Thymus (tissue), 11 donors: ENCODE measurements around the gene ADAMTS20. TPM values are rescaled to one million over a fixed set of nuclear protein-coding genes. Genes with fewer than 3 reads are reported as not detected.
A peak's percentile ranks its signal among the peaks of the same experiment; 100 is the strongest.

Experiments
- DNase-seq, 9 donors: peaks; one replicate each; pipeline ENCODE4 v3.0.0-alpha.2; 2013; ENCODE audit warnings: low spot score in 9 of 9, low read depth in 6 of 9, missing footprints in 1 of 9
- H3K27ac ChIP-seq, 2 donors: one replicate each; pipeline ENCODE4 v1.5.1; 2013; ENCODE audit warnings: control low read depth in 1 of 2, low read depth in 1 of 2, low read length in 1 of 2, mild to moderate bottlenecking in 1 of 2, moderate library complexity in 1 of 2
- H3K27me3 ChIP-seq, 2 donors: one replicate each; pipeline ENCODE4 v1.5.1; 2013; ENCODE audit warnings: low read length in 1 of 2; ENCODE audit not compliant: control insufficient read depth in 2 of 2, insufficient read depth in 1 of 2
- H3K36me3 ChIP-seq, 2 donors: one replicate each; pipeline ENCODE4 v1.5.1; 2013; ENCODE audit warnings: low read length in 1 of 2, mild to moderate bottlenecking in 1 of 2, moderate library complexity in 1 of 2; ENCODE audit not compliant: control insufficient read depth in 2 of 2, insufficient read depth in 2 of 2
- H3K4me1 ChIP-seq, 2 donors: one replicate each; pipeline ENCODE4 v1.5.1; 2013; ENCODE audit warnings: low read length in 2 of 2; ENCODE audit not compliant: control insufficient read depth in 2 of 2, insufficient read depth in 2 of 2
- H3K4me3 ChIP-seq, 2 donors: one replicate each; pipeline ENCODE4 v1.5.1; 2013; ENCODE audit warnings: low read length in 2 of 2, control low read depth in 1 of 2, mild to moderate bottlenecking in 1 of 2
- H3K9me3 ChIP-seq, 2 donors: one replicate each; pipeline ENCODE4 v1.5.1; 2013; ENCODE audit warnings: low read length in 1 of 2, mild to moderate bottlenecking in 1 of 2; ENCODE audit not compliant: control insufficient read depth in 2 of 2, insufficient read depth in 1 of 2
- WGBS: extraction: QIAGEN DNeasy Blood & Tissue Kit; methylation state at CpG from one replicate; pipeline ENCODE4 v1.1.7; 2013; 5-methylcytosine and 5-hydroxymethylcytosine counted together
- polyA plus RNA-seq: library from polyadenylated mRNA; stranded (reverse); fragments of 200-250 nt; gene quantifications from one replicate; pipeline ENCODE4 v1.2.3, GENCODE V29; 2013
- total RNA-seq: library from RNA; stranded (reverse); fragments of 120-200 nt; gene quantifications from one replicate; pipeline ENCODE4 v1.2.4, GENCODE V29; 2013
- donor health status: healthy.

ADAMTS20 gene
- total and polyA plus RNA-seq, 2 donors = under 0.01 to 0.09 TPM

DNA sequence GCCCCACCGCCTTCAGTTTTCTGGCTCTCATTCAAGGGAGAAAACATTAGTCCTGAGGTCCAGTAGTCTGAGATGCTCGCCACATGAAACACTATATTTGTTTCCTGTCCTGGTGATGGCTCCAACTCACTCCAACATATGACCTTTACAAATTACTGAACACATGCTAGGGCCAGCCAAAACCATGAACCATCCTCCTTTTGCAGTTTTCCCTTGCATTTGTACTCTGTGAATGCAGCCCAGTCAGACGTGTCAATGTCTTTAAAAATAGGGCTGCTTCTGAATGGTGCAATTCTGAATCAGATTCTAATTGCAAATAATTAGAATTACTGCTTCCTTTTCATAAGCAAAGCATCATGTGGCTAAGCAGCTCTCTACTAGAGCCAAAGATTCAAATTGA is 36.0 kb downstream of the ADAMTS20 start:
- DNase-seq = no peak
- H3K4me3 ChIP-seq = no peak overlapping the region
- H3K9me3 ChIP-seq = no peaks in the 10 kb centered on the region
- H3K36me3 ChIP-seq = no peaks in the 10 kb centered on the region
- no peak overlapping the region for H3K27ac ChIP-seq
- no peaks in the 10 kb centered on the region for H3K4me1 ChIP-seq
- no peaks in the 10 kb centered on the region for H3K27me3 ChIP-seq
- WGBS = 85% methylated on average over 3 of the region's 3 CpGs

DNA sequence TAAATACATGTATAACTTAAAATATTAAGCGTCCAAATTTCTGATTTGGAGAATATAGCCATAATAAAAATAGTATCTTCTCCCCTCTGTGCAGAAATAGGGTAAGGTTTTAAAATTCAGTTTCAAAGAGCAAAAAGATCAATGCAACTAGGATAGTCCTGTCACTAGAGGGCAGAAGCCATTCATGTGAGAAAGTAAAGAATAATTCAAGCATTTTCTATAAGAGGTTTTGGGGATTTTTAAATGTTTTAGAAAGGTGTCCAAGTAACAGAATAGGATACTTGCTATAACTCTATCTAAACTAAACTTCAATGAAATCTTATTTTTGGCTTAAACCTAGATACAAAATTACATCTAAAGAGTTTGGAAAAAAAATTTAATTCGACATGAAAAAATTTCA is 50.3 kb downstream of the ADAMTS20 start:
- Histone ChIP-seq H3K27ac (no peak overlapping the region), H3K9me3 (no peaks in the 10 kb centered on the region), H3K4me3 (no peak overlapping the region), H3K4me1 (no peaks in the 10 kb centered on the region), H3K36me3 (no peaks in the 10 kb centered on the region), H3K27me3 (no peaks in the 10 kb centered on the region)
- peak in 1 of 9 donors; percentile 2 for DNase-seq
- WGBS = 61% methylated on average over 2 of the region's 2 CpGs

- Histone ChIP-seq H3K4me3 (no peak overlapping the region), H3K36me3 (no peaks in the 10 kb centered on the region), H3K4me1 (no peaks in the 10 kb centered on the region), H3K27me3 (no peaks in the 10 kb centered on the region), H3K27ac (no peak overlapping the region), H3K9me3 (no peaks in the 10 kb centered on the region)
- DNase-seq = no peak
- 91% methylated on average over 2 of the region's 2 CpGs for WGBS
Observed at GRCh38 chr12:43493261-43493797, 58.7 kb downstream of the ADAMTS20 start.

- H3K4me1 ChIP-seq = no peaks in the 10 kb centered on the region
- H3K27ac ChIP-seq = no peak overlapping the region
- no peaks in the 10 kb centered on the region for H3K36me3 ChIP-seq
- no peaks in the 10 kb centered on the region for H3K27me3 ChIP-seq
- peaks cover 0 to 4% of the 10 kb centered on the region in 2 donors for H3K9me3 ChIP-seq
- H3K4me3 ChIP-seq = no peak overlapping the region
- 94% methylated on average over 3 of the region's 3 CpGs for WGBS
- no peak for DNase-seq
Observed at GRCh38 chr12:43482311-43483085, 69.5 kb downstream of the ADAMTS20 start.

DNA sequence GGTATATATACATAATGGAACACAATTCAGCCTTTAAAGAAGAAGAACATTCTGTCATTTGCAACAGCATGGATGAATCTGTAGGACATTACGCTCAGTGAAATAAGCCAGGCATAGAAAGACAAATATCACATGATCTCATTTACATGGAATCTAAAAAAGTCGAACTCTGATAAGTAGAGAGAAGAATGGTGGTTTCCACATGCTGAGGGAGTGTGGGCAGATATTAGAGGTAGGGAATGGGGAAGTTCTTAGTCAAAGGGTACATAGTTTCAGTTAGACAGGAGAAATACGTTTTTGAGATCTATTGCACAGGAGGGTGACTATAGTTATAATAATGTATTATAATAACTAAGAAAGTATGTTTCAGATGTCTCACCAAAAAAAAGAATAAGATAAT is 71.4 kb downstream of the ADAMTS20 start:
- Histone ChIP-seq H3K4me1 (no peaks in the 10 kb centered on the region), H3K4me3 (no peak overlapping the region), H3K36me3 (no peaks in the 10 kb centered on the region), H3K27ac (no peak overlapping the region), H3K9me3 (peaks cover 0 to 4% of the 10 kb centered on the region in 2 donors), H3K27me3 (no peaks in the 10 kb centered on the region)
- no peak for DNase-seq
- WGBS = 89% methylated on average over 3 of the region's 3 CpGs

DNA sequence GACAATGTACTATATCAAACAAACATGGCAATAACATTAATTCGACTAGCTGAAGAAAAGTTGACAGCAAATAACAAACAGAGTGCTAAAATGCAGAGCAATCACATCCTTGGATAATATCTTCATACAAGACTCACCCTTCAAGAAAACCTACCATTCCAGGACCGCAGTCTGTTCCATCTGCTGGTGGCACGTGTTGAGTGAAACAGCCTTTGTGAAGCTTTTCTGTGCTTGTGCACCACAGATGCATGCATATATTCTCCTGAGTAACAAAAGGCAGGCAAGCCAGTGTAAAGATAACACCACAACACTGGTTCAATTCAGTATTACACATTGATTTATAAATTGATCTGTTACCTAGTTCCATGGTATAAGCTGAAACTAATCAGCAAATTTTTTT is 89.3 kb downstream of the ADAMTS20 start:
- Histone ChIP-seq H3K36me3 (no peaks in the 10 kb centered on the region), H3K4me1 (no peaks in the 10 kb centered on the region), H3K27ac (no peak overlapping the region), H3K4me3 (no peak overlapping the region), H3K27me3 (no peaks in the 10 kb centered on the region), H3K9me3 (peaks cover 0 to 5% of the 10 kb centered on the region in 2 donors)
- no peak for DNase-seq
- 89% methylated on average over 3 of the region's 3 CpGs for WGBS

DNA sequence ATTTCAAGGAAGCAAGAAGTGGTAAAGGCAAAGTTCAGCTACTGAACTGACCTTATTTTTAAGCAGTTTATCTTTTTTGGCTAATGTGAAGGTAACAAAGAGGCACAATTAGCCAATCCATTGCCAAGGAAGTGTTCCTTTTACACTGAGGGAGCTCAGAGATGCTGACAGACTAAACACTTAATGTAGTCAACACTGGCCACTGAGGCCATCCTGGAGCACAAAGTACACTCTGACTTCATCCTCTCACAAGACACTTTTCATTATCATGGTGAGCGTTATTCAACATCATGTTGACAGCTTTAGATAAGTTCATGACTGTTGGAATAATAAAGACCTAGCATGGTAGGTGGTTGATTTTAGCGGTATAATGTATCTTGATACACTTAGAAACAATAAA is 89.9 kb downstream of the ADAMTS20 start:
- 94% methylated on average over 2 of the region's 2 CpGs for WGBS
- DNase-seq = no peak
- H3K4me3 ChIP-seq = no peak overlapping the region

DNA sequence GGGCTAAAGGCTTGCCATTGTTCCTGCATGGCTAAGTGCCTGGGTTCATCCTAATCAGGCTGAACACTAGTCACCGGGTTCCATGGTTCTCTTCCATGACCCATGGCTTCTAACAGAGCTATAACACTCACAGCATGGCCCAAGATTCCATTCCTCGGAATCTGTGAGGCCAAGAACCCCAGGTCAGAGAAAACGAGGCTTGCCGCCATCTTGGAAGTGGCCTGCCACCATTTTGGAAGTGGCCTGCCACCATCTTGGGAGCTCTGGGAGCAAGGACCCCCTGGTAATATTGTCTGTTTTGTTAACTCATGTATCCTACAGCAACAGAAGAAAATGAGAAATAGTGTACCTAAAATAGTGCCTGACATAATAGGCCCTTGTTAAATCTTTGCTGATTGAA is 92.7 kb downstream of the ADAMTS20 start:
- H3K27me3 ChIP-seq = no peaks in the 10 kb centered on the region
- no peak overlapping the region for H3K4me3 ChIP-seq
- DNase-seq = no peak
- no peaks in the 10 kb centered on the region for H3K4me1 ChIP-seq
- H3K9me3 ChIP-seq = peaks cover 0 to 5% of the 10 kb centered on the region in 2 donors
- WGBS = 89% methylated on average over 4 of the region's 4 CpGs
- no peak overlapping the region for H3K27ac ChIP-seq
- H3K36me3 ChIP-seq = no peaks in the 10 kb centered on the region

More for the DNA sequence above, 89.9 kb downstream of the ADAMTS20 start:
- no peaks in the 10 kb centered on the region for H3K36me3 ChIP-seq
- H3K9me3 ChIP-seq = peaks cover 0 to 5% of the 10 kb centered on the region in 2 donors
- H3K4me1 ChIP-seq = no peaks in the 10 kb centered on the region
- no peaks in the 10 kb centered on the region for H3K27me3 ChIP-seq
- H3K27ac ChIP-seq = no peak overlapping the region

GRCh38 chr12:43453761-43454160 is 98.2 kb downstream of the ADAMTS20 start:
- Histone ChIP-seq H3K4me3 (no peak overlapping the region), H3K4me1 (no peaks in the 10 kb centered on the region), H3K9me3 (no peaks in the 10 kb centered on the region), H3K27ac (no peak overlapping the region), H3K27me3 (no peaks in the 10 kb centered on the region), H3K36me3 (no peaks in the 10 kb centered on the region)
- DNase-seq = no peak
- WGBS = 96% methylated on average over 8 of the region's 8 CpGs
